ENCODE results near the gene DTYMK.
A peak's percentile ranks its signal among the peaks of the same experiment; 100 is the strongest.
"Not testable (repeated sequence)": the region's sequence is repeated elsewhere in the genome, so short reads cannot be mapped to it uniquely, and the experiment has no call there.

Gene DTYMK

GRCh38 chr2:241671457-241672240, 15.0 kb downstream of the DTYMK start:
- DNase-seq = no peak

- no peak for DNase-seq
Observed at GRCh38 chr2:241670333-241671110, 16.1 kb downstream of the DTYMK start.

GRCh38 chr2:241668839-241669238, 17.8 kb downstream of the DTYMK start:
- no peak for DNase-seq

- no peak for DNase-seq
Observed at GRCh38 chr2:241668354-241668753, 18.3 kb downstream of the DTYMK start.

GRCh38 chr2:241666627-241667400, 19.8 kb downstream of the DTYMK start:
- DNase-seq = no peak

- DNase-seq = no peak
Observed at GRCh38 chr2:241665731-241666440, 20.7 kb downstream of the DTYMK start.

- DNase-seq = not testable (repeated sequence)
Observed at GRCh38 chr2:241662731-241663130, 23.9 kb downstream of the DTYMK start.

- no peak for DNase-seq
Observed at GRCh38 chr2:241660593-241661213, 25.9 kb downstream of the DTYMK start.

- peak; percentile 54 for DNase-seq
Observed at GRCh38 chr2:241659150-241659739, 27.4 kb downstream of the DTYMK start.

- DNase-seq = no peak
Observed at GRCh38 chr2:241658296-241658695, 28.3 kb downstream of the DTYMK start.

- no peak for DNase-seq
Observed at GRCh38 chr2:241657786-241658254, 28.8 kb downstream of the DTYMK start.

GRCh38 chr2:241656190-241656741, 30.3 kb downstream of the DTYMK start:
- no peak for DNase-seq

- no peak for DNase-seq
Observed at GRCh38 chr2:241655516-241656189, 31.0 kb downstream of the DTYMK start.

- no peak for DNase-seq
Observed at GRCh38 chr2:241654551-241654950, 32.1 kb downstream of the DTYMK start.

GRCh38 chr2:241653210-241653750, 33.3 kb downstream of the DTYMK start:
- no peak for DNase-seq

- DNase-seq = no peak
Observed at GRCh38 chr2:241652722-241653121, 33.9 kb downstream of the DTYMK start.

GRCh38 chr2:241652142-241652541, 34.5 kb downstream of the DTYMK start:
- no peak for DNase-seq

GRCh38 chr2:241649927-241650326, 36.7 kb downstream of the DTYMK start:
- no peak for DNase-seq

- no peak for DNase-seq
Observed at GRCh38 chr2:241649404-241649803, 37.2 kb downstream of the DTYMK start.

GRCh38 chr2:241648453-241648852, 38.2 kb downstream of the DTYMK start:
- DNase-seq = no peak

All from stimulated activated CD8-positive, alpha-beta memory T cell treated with anti-CD3 and anti-CD28 coated beads, Interleukin-4, amount 100 ng/mL, for 48 hours (primary cell).